RPMI7951 (cell line): ENCODE measurements around the gene ARHGAP45. TPM values are rescaled to one million over a fixed set of nuclear protein-coding genes. Genes with fewer than 3 reads are reported as not detected.

ENCODE experiments used
- DNase-seq: peaks from one replicate; pipeline ENCODE4 v3.0.0-alpha.2; 2012; ENCODE audit warnings: low read depth
- total RNA-seq: library from RNA; depleted of rRNA; stranded (reverse); fragments of >200 nt; shearing (Covaris generic); gene quantifications from 2 replicates; pipeline ENCODE4 v1.2.3, GENCODE V29; 2014

ARHGAP45 gene
- total RNA-seq, 1 experiment from 2014 or later = 1.3 TPM

DNA sequence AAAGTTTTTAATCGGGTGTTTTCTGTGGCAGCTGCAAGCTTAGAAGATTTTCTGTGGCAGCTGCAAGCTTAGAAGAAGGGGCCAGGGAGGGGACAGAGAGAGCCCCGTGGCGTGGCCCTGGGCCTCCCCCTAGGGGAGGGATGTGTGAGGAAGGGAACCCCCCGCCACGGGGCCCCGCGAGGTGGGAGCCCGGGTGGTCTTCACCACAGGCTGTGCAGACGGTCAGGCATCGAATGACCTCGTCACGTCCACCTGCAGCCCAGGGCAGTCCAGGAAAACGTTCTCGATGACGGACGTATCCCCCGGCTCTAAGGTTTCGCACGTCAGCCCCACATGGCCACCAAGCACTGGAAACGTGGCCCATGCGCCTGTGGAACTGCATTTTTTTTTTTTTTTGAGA lies 19.6 kb downstream of the ARHGAP45 start:
- no peak for DNase-seq

DNA sequence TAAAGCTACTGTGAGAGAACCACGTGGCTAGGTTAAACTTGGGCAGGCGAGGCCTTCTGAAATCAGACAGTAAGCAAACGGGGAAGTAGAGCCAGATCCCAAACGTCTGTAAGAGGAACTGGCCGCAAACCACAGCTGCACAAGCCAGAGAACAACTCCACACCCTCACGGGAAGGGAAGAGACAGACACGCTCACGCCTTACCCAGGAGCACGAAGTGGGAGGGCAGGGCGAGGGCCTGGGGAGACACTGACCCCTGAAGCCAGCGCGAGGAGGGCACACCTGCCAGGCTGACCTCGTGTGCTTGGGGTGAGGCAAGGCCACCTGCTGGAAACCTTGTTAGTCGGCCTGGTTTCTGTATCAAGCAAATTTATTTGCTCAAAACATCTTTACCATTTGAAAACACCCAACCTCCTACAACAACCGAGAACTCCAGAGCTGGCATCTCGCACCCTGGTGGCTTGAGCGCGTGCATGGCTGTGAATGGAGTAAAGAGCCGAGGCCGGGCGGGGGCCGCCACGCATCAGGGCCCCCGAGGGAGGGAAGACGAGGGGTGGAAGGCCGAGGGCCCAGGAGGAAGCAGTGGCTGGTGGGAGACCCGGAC lies 20.9 kb downstream of the ARHGAP45 start:
- no peak for DNase-seq

DNA sequence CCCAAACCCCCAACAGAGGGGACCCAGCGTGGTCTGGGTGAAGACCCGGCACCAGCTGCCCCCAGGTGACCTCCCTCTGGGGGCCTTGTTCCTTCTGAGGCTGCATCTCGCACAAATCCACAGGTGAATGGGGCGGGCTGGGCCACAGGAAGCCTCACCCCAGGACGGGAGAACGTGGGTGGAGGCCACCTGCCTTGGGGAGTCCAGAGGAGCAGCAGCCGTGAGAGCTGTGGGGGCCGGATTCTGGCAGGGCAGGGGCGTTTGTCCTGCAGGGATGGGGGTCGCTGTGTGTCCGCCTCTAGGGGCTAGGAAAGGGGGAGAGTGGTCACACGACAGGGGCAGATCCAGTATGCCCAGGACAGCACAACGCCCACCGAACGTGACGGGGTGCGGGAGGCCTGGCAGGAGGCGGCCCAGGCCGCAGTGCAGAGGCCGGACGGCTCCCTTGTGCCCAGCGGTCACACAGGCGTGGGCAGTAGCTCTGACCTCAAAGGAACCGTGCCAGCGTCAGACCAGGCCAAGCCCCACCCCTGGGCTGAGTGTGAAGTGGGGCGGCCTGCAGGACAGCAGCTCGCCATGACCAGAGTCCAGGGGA lies 21.5 kb downstream of the ARHGAP45 start:
- DNase-seq = no peak

DNA sequence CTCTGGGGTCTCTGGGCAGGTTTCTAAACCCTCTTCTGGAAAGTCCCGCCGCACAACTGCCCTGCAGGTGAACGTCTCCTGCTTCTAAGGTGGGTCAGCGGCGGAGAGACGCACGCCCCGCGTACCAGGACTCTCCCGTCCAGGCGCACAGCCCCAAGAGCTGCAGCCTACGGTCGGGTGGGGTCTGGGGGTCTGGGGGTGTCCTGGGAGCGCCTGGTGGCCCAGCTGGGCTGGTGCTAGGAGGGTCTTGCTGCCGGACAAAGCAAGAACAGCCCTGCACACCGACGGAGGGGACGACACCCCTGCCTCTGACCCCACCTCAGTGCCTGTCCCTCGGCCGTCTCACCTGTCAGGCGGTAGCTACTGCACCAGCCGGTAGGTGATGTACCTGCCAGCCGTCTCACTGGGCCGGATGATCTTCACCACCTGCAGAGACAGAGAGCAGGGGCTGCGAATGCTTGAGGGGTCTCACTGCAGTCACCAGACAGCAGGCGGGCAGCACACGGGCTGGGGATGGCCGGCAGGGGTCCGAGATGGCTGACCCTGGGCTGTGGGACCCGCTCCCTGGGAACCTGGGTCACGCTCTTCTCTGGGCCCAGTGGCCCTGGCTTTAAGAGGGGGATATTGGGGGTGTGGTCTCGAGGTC lies 22.3 kb downstream of the ARHGAP45 start:
- no peak for DNase-seq

DNA sequence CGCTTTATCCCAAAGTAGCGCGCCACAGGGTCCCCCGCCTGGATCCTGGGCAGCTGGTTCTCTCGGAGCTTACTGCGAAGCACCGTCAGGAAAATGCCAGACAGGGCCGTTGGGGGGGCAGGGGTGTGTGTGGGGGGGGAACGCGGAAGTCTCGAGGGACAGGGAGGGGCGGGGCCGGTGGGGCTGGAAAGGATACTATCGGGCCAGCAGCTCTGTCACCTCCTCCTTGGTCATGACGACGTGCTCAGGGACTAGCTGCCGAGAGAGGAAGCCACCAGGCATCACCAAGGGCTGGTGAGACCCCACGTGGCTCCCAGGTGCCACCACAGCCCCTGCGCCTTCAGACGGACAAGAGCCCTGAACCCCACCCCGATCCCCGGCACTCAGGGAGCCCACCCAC lies 22.9 kb downstream of the ARHGAP45 start:
- no peak for DNase-seq

DNA sequence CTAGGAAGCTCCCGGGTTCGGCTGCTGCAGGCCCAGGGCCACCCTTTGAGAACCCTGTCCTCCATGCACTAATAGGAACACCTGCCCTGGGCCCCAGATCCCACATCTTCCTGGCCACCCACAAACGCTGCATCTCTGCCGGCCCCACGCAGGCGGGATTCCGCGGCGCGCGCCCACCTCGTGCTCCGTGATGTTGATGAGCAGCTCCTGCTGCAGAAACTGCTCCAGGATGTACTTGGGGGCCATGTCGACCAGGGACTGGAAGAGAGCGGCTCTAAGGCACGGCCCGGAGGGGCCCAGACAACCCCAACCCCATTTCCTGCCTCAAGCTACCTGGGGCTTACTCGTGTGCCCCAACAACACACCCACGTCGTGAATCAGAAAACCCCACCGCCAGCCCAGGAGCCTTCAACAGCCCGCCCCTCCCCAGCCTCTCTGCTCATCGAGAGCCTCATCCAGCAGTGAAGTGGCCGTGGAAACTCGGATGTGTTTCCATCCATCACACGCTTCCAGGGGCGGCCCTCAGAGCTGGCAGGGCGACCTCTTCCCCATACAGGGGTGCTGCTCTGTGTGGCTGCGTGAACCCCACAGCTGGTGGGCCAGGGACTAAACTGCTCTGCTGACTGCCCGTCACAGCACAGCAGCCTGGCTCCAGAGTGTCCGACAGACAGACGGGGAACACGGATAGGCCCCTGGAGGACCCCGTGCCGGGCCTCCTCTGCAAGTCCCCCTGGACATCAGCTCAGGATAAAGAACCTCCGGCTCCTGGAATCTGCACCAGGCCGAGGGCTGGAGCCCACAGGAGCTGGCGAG lies 24.0 kb downstream of the ARHGAP45 start:
- DNase-seq = no peak

DNA sequence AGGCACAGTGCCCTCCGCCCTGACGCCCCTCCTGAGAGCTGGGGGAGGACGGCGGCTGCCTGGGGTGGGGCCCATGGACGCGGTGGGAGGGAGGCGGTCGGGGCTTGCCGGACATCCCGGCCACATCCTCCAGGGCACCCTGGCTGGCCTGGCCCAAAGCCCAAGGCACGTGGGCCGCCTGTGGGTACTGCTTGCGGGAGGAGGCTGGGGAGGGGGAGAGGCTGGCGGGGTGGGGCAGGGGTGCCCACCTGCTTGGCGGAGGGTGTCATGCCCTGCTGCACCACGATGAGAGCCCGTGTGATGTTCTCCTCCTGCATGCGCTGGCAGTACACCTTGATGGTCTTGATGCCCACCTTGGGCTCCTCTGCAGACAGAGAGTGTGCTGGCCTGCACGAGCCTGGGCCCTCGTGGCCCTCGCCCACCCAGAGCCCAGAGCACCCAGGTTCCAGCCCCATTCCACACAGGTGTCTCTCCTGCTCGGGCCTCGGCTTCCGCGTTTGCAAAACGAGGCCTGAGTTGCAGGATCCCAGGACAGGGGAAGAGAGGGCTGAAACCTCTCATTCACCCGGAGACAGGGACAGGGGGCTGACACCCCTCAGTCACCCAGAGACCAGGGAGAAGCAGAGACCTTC lies 24.7 kb downstream of the ARHGAP45 start:
- no peak for DNase-seq

DNA sequence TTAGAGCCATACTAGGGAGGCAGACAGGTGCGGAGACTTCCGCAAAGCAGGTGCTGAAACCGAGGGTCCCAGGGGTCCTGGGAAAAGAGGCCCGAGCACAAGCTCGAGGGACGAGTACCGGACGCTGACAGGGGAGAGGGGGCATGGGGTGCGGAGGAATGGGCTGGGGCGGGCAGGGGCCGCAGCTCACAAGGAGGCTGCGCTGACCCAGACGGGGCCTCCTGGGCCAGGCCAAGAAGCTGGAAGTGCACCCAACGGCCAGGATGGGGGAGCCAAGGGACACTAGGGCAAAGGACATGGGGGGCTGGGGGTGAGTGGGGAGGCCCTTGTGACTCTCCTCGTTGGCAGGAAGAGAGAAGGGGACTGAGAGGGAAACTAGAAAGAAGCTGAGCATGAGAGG lies 26.4 kb downstream of the ARHGAP45 start:
- DNase-seq = no peak

DNA sequence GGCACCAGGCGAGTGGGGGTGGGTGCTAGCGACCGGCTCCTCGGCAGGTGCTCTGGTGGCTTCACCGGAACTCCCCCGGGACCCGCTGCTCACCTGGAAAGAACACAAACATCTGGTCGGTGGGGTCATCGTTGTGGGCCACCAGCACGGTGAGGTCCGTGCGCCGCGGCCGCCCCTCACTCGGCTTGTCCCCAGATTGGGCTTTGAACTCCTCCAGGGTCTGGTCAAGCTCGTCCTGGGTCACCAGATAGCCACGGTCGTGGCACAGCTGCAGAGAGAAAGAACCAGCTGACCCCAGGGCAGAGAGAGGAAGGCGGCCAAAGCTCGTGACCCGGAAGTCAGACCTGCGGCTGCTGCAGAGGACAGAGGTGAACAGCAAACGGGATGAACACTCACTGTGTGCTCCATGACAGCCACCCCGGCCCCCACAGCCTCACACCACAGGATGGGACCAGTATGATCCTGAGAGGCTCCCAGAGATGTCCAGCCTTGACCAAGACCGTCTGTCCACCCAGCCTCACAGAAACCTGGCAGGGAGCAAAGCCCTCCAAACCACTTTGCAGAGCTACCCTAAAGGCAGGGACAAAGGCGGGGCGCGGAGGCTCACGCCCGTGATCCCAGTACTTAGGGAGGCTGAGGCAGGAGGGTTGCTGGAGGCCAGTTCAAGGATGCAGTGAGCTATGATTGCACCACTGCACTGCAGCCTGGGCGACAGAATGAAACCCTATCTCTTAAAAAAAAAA lies 27.0 kb downstream of the ARHGAP45 start:
- no peak for DNase-seq

DNA sequence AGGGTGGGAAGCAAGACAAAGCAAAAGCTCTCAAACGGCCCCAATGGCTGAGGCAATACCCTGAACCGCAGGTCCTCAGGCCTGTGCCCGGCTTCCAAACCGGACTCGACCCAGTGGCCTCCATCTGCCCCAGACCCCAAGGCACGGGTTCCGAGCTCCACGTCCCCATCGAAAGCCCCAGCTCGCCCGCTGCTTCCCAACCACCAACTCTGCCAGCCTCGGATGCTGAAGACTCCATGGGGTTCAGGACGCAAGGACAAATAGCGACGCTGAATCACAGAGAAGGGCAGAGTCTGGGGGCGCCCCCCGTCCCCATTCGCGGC lies 27.6 kb downstream of the ARHGAP45 start:
- DNase-seq = no peak

DNA sequence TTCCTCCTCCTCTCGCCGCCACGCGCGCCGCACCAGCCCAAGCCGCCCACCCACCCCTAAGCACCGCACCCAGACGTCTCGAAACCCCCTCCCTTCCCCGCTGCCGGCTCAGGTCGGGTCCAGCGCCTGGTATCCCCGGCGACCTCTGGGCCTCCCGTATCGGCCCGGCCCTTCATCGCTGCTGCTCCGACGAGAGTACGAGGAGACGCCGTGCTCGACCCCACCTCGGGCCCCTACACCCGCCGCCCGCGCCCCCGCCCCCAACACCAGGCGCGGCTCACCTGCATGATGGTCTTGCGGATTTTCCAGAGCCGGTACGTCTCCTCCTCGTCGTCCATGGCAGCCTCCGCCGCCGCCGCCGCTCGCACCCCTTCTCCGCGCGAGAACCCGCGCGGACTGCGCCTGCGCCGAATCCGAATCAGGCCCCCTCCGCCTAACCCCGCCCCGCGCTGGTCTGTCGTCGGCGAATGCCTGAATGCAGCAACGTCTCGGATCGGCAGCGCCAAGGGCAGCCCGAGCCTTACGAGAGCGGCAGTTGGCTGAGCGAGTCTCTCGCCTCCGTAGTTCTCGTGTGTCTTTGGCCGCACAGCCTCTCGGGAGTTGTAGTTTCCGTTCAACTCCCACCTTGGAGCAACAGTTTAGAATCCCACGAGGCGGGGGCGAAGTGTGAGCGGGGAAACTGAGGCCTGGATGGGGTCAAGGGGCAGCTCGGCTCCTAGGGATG lies 28.2 kb downstream of the ARHGAP45 start, which contains the start of gene POLR2E:
TSS of gene POLR2E (minus strand) at position 398 of the 724 bp plus-strand sequence. CDS start at position 338, 60 bp downstream.
- DNase-seq = peak; percentile 97

DNA sequence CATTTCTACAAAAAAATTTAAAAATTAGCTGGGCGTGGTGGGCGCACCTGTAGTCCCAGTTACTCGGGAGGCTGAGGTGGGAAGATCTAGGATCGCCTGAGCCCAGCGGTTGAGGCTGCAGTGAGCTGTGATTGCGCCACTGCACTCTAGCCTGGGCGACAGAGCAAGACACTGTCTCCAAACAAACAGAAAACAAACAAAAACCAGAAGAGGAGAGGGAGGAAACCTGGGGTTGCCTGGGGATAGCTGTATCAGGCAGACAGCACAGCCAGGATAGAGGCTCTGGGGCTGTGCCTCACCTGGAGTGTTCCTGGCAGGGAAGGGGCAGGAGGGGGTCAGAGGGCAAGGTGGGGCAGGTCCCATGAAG lies 30.8 kb downstream of the ARHGAP45 start:
- DNase-seq = no peak

DNA sequence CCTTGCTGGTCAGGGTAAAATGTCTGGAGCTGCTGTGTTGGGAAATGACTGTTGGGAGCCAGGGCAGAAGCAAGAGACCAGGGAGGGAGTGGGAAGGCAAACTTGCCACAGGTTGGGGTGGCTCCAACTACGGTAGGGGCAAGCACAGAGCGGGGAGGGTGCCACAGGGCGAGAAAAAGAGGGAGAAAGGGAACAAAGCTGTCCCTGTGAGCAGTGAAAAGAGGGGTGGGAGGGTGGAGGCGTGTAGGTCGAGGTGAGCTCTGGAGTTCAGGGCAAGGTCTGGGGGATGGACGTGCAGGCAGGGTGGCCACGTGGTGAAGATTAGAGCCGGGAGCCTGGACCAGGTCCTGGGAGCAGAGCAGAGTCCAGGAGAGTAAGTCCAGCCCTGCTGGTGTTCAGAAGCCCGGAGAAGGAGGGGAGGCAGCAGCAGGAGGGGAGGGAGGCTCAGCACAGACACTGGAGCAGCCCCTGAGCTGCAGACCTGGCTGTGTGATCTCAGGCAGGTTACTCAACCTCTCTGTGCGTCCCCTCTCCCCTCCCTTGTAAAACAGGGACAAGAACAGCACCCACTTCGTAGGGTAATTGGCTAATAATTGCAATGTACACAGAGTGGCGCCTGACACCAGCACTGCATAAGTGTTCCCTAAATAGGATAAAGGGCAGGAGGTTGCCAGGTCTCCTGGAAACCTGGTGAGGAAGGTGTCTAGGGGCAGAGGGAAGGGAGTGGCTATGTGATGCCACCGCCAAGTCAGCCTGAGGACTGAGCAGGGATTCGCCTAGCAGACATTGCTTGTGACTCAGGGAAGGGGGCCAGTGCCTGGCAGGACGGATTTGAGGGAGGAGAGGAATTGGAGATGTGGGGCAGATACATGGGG lies 31.4 kb downstream of the ARHGAP45 start:
- no peak for DNase-seq

DNA sequence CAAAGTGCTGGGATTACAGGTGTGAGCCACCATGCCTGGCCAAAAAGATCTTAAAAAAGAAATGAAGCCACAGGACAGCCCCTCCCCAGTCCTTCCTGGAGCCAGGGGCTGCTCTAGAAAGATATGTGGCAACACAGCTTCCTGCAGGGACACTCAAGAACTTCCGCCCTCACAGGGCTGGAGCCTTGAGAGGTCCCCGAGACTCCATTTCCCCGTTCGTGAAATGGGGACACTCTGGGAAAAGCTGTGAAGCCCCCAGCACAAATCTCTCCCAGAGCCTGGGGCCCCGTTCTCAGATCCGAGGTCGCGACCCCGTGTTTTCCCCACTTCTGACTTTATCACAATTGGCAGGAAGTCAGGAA lies 34.4 kb downstream of the ARHGAP45 start:
- no peak for DNase-seq

DNA sequence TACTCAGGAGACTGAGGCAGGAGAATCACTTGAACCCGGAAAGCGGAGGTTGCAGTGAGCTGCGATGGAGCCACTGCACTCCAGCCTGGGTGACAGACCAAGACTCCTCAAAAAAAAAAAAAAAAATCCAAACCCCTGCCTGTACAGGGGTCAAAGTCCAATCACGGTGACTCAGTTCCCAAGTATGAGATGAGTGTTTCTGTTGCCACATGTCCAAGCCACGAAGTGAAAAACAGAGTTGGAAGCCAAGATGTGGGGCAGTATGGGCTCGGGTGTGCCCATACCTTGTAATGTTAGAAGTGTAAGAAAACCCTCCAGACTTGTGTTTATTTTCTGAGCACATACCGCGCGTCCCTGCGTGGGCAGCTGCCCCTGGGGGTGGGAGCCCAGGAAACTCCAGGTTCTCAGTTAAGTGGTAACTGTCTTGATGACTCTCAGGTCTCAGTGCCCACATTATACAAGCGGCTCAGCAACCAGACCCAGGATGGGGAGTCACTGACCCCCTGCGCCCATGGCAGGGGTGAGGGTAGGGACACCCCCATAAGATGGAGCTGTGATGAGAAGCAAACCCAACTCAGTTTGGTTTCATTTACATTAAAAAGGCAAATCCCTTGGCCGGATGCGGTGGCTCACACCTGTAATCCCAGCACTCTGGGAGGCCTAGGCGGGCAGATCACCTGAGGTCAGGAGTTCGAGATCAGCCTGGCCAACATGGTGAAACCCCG lies 35.6 kb downstream of the ARHGAP45 start:
- DNase-seq = peak; percentile 100

DNA sequence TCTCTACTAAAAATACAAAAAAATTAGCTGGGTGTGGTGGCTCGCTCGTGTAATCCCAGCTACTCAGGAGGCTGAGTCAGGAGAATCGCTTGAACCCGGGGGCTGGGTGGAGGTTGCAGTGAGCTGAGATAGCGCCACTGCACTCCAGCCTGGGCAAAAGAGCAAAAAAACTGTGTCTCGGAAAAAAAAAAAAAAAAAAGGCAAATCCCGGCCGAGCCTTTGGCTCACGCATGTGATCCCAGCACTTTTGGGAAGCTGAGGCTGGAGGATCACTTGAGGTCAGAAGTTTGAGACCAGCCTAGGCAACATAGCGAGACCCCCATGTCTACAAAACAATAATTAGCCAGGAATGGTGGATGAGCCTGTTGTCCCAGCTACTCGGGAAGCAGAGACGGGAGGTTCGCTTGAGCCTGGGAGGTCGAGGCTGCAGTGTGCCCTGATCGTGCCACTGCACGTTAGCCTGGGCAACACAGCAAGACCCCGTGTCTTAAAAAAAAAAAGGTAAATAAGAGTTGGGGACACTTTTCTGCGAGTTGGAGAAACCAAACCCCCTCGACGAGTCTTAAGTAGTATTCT lies 36.3 kb downstream of the ARHGAP45 start:
- DNase-seq = no peak

DNA sequence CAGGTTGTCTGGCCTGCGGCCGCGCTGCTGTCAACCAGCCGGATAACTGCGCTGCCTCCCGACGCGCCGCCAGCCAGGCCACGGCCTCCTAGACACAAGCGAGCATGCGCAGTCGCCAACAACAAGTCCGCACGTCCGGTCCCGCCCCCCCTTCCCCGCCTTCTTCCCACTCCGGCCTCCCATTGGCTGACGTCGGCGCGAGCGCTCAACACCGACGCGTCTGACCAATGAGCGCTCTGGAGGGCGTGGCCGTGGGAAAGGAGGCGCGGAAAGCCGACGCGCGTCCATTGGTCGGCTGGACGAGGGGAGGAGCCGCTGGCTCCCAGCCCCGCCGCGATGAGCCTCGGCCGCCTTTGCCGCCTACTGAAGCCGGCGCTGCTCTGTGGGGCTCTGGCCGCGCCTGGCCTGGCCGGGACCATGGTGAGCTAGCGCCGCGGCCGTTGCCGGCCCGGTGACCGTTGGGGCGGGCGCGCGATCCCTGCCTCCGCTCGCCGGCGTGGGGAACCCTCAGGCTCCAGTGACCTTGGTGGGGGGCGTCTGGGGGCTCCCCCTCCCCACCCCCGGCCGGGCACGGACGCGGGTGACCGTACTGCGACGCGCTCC lies 36.8 kb downstream of the ARHGAP45 start, which contains the start of gene GPX4:
TSS of gene GPX4 (plus strand) at position 287 of the 603 bp plus-strand sequence. CDS start at position 337, 50 bp downstream.
- DNase-seq = peak; percentile 98

DNA sequence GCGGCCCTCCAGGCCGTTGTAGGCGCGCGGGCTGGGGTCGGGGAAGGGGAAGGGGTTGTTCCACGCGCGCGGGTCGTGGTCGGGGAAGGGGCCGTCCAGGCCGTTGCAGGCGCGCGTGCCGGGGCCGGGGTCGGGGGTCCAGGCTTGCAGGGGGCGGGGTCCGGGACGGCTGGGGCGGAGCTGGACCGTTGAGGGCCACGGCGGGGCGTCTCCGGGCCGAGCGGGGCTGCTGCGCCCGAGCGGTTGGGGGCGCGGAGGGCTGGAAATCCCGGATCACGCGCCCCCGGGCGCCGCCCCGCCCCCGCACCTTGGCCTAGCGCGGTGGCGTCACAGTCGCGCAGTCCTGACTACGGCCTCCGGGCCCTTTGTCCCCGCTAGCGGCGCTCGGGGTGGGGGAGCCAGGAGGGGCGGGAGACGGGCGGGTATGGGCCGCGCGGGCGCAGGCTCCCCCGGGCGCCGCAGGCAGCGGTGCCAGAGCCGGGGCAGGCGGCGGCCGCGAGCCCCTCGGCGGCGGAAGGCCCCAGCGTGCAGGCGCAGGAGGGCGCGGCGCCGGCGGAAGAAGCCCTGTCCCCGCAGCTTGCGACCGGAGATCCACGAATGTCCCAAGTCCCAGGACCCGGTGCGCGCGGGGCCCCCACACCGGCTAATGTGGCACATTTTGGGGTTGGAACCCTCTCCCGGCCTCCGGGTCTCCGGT lies 37.5 kb downstream of the ARHGAP45 start:
- DNase-seq = peak; percentile 73
